SK-N-SH (cell line): Measurements from ENCODE around the gene CDC73. TPM values are rescaled to one million over a fixed set of nuclear protein-coding genes. Genes with fewer than 3 reads are reported as not detected.

Experiments used
- CTCF ChIA-PET: fragments of 300-600, 350-600 bp; formaldehyde crosslinking; extraction: SDS; loops from one replicate; lab custom pipeline; 2021; lab: Yijun Ruan, JAX
- POLR2A ChIA-PET: fragments of 350-600 bp; sonication (Branson Sonifier 250); formaldehyde crosslinking; extraction: SDS; loops from one replicate; lab custom pipeline; 2020; ENCODE audit warnings: antibody characterized with exemption, inconsistent platforms; lab: Yijun Ruan, JAX
- DNase-seq: peaks from one replicate; pipeline ENCODE4 v3.0.0; 2012
- H2AFZ ChIP-seq: fragments of 200-600 bp; sonication (generic); 2 replicates; pipeline ENCODE4 v1.8.1; 2016; ENCODE audit warnings: antibody characterized with exemption, mild to moderate bottlenecking, low read depth
- H3F3A ChIP-seq: fragments of 200-600 bp; sonication (generic); replicated peaks from 2 replicates; pipeline ENCODE3; 2016; ENCODE audit warnings: antibody characterized with exemption, mild to moderate bottlenecking; ENCODE audit not compliant: insufficient read depth
- H3K27ac ChIP-seq, 2 experiments: fragments of 200-500 bp in 1 of 2; fragments of 200-600 bp in 1 of 2; sonication (Bioruptor generic) in 1 of 2; sonication (generic), shearing (Covaris generic) in 1 of 2; 2 replicates each; pipeline versions ENCODE4 v1.5.1 to v1.6.1; 2014 to 2016; ENCODE audit warnings: low read depth in 2 of 2, inconsistent platforms in 1 of 2, low read length in 1 of 2, mild to moderate bottlenecking in 1 of 2, mixed read lengths in 1 of 2
- H3K27me3 ChIP-seq: fragments of 200-600 bp; sonication (generic), shearing (Covaris generic); 2 replicates; pipeline ENCODE4 v1.6.1; 2016; ENCODE audit warnings: mixed run types; ENCODE audit not compliant: insufficient read depth
- H3K36me3 ChIP-seq, 2 experiments: fragments of 200-500 bp in 1 of 2; fragments of 200-600 bp in 1 of 2; sonication (Bioruptor generic) in 1 of 2; sonication (generic) in 1 of 2; replicated peaks in 1 of 2; 2 replicates each; pipeline versions ENCODE3 to v1.5.1; 2014 to 2016; ENCODE audit warnings: low read length in 1 of 2, mild to moderate bottlenecking in 1 of 2; ENCODE audit not compliant: insufficient read depth in 2 of 2, control insufficient read depth in 1 of 2
- H3K4me1 ChIP-seq, 2 experiments: fragments of 200-500 bp in 1 of 2; fragments of 200-600 bp in 1 of 2; sonication (Bioruptor generic) in 1 of 2; sonication (generic), shearing (Covaris generic) in 1 of 2; 2 replicates each; pipeline versions ENCODE4 v1.5.1 to v1.6.1; 2014 to 2016; ENCODE audit warnings: low read depth in 1 of 2, low read length in 1 of 2, mixed run types in 1 of 2; ENCODE audit not compliant: insufficient read depth in 2 of 2, control insufficient read depth in 1 of 2
- H3K4me2 ChIP-seq: fragments of 200-600 bp; sonication (generic), shearing (Covaris generic); 2 replicates; pipeline ENCODE4 v1.6.1; 2017; ENCODE audit warnings: mixed run types
- H3K4me3 ChIP-seq, 2 experiments: fragments of 200-500 bp in 1 of 2; fragments of 200-600 bp in 1 of 2; sonication (Bioruptor generic) in 1 of 2; sonication (generic), shearing (Covaris generic) in 1 of 2; 2 replicates each; pipeline versions ENCODE4 v1.5.1 to v1.8.1; 2014 to 2016; ENCODE audit warnings: low read depth in 2 of 2, inconsistent platforms in 1 of 2, low read length in 1 of 2, mild to moderate bottlenecking in 1 of 2, mixed read lengths in 1 of 2, moderate library complexity in 1 of 2
- H3K79me2 ChIP-seq: fragments of 200-600 bp; sonication (generic); 2 replicates; pipeline ENCODE4 v1.8.1; 2017; ENCODE audit warnings: mild to moderate bottlenecking; ENCODE audit not compliant: insufficient read depth
- H3K9ac ChIP-seq: fragments of 200-600 bp; sonication (generic); 2 replicates; pipeline ENCODE4 v1.6.1; 2017; ENCODE audit warnings: mixed run types
- H3K9me2 ChIP-seq: fragments of 200-600 bp; sonication (generic); 2 replicates; pipeline ENCODE4 v1.6.1; 2017; ENCODE audit warnings: mixed run types
- H3K9me3 ChIP-seq: fragments of 200-600 bp; sonication (generic); 2 replicates; pipeline ENCODE4 v1.6.1; 2017; ENCODE audit warnings: mixed run types, mild to moderate bottlenecking, moderate library complexity
- H4K20me1 ChIP-seq: fragments of 200-600 bp; sonication (generic); 2 replicates; pipeline ENCODE4 v1.6.1; 2017; ENCODE audit warnings: mild to moderate bottlenecking, mixed run types; ENCODE audit not compliant: insufficient read depth
- ELF1 ChIP-seq: IDR thresholded peaks from 2 replicates; pipeline ENCODE4 v1.4.0; 2012
- EP300 ChIP-seq, 2 experiments: IDR thresholded peaks; 2 replicates each; pipeline versions ENCODE4 v1.4.0 to v1.6.1; 2012; ENCODE audit warnings: borderline replicate concordance in 1 of 2, low read depth in 1 of 2, low read length in 1 of 2
- EZH2phosphoT487 ChIP-seq: fragments of 200-600 bp; sonication (generic); IDR thresholded peaks from 2 replicates; pipeline ENCODE4 v1.6.1; 2017; ENCODE audit warnings: low read depth, mixed run types, mild to moderate bottlenecking, antibody characterized with exemption, moderate library complexity, borderline replicate concordance
- JUND ChIP-seq: IDR thresholded peaks from 2 replicates; pipeline ENCODE4 v1.4.0; 2012
- RAD21 ChIP-seq: IDR thresholded peaks from 2 replicates; pipeline ENCODE4 v1.6.1; 2012; ENCODE audit warnings: mild to moderate bottlenecking, low read length
- RFX5 ChIP-seq: IDR thresholded peaks from 2 replicates; pipeline ENCODE4 v1.6.1; 2012; ENCODE audit warnings: mild to moderate bottlenecking, improper control_type of control experiment, low read length
- RXRA ChIP-seq: IDR thresholded peaks from 2 replicates; pipeline ENCODE4 v1.4.0; 2012; ENCODE audit warnings: low read depth, mild to moderate bottlenecking, borderline replicate concordance
- TAF1 ChIP-seq: IDR thresholded peaks from 2 replicates; pipeline ENCODE4 v1.6.1; 2012; ENCODE audit warnings: low read depth, mild to moderate bottlenecking, low read length, moderate library complexity, borderline replicate concordance
- TCF12 ChIP-seq: IDR thresholded peaks from 2 replicates; pipeline ENCODE4 v1.4.0; 2012
- TEAD4 ChIP-seq: IDR thresholded peaks from 2 replicates; pipeline ENCODE4 v1.4.0; 2012; ENCODE audit warnings: mild to moderate bottlenecking, borderline replicate concordance; ENCODE audit not compliant: insufficient read depth
- WGBS: methylation state at CpG from one replicate; pipeline ENCODE4 v1.1.6; 2017; ENCODE audit warnings: low lambda C conversion rate; 5-methylcytosine and 5-hydroxymethylcytosine counted together
- polyA plus RNA-seq, 3 experiments: library from polyadenylated mRNA; depleted of rRNA; stranded (reverse); fragments of >200 nt; gene quantifications; 2 replicates each; pipeline ENCODE4 v1.2.3, GENCODE V29; 2012
- TF ChIP-seq, protein P1 (sequence below): IDR thresholded peaks from 2 replicates; pipeline ENCODE4 v1.6.1; 2012; ENCODE audit warnings: mild to moderate bottlenecking, low read depth, low read length, moderate library complexity
- TF ChIP-seq, protein P2 (sequence below): fragments of 200-600 bp; sonication (generic); IDR thresholded peaks from 2 replicates; pipeline ENCODE4 v1.6.1; 2017; ENCODE audit warnings: antibody characterized with exemption, mild to moderate bottlenecking, moderate library complexity
- TF ChIP-seq, protein P3 (sequence below): IDR thresholded peaks from 2 replicates; pipeline ENCODE4 v1.4.0; 2012; ENCODE audit warnings: low read depth, borderline replicate concordance
- TF ChIP-seq, protein P4 (sequence below): IDR thresholded peaks from 2 replicates; pipeline ENCODE4 v1.4.0; 2012; ENCODE audit warnings: low read depth

The CDC73 gene
- polyA plus RNA-seq, 1 of the 3 experiments (the other 2 are of a cell fraction) = 13.4 TPM

DNA sequence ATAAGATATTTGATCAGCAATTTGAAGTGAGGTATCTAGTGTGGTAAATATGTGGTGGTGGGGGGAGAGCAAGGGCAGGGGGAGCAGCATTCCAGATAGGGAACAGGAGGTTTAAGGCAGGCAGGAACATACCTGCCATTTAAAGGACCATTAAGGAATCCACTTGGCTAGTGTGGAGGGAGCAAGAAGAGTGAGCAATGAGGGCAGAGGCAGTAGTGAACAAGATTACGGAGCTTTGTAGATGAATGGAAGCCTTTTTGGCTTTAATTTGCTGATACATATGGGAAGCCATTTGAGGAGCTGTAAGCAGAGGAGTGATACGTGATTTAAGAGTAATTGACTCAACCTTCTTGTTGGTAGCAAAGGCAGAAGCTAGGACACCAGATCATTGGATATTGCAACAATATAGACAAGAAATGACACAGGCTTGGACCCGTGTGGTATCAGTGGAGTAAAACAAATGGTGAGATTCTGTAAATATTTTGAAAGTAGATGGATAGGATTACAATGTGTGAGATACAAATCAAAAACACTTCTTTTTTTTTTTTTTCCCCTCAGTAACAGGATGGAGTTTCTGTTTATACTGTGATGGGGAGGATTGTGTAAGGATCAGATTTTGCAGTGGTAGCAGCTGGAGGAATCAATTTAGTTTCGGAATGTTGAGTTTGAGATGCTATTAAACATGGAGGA is 138.4 kb downstream of the CDC73 start:
- TF ChIP-seq RXRA (no peak), TEAD4 (no peak), ELF1 (no peak), EP300 (IDR thresholded peaks at IDR 0.05; ENCODE audit: borderline replicate concordance in 1 of 2, low read depth in 1 of 2, low read length in 1 of 2) (no peak), TAF1 (no peak), RFX5 (no peak), TCF12 (no peak), RAD21 (no peak), EZH2phosphoT487 (no peak), JUND (no peak)
- TF ChIP-seq, protein P1, sequence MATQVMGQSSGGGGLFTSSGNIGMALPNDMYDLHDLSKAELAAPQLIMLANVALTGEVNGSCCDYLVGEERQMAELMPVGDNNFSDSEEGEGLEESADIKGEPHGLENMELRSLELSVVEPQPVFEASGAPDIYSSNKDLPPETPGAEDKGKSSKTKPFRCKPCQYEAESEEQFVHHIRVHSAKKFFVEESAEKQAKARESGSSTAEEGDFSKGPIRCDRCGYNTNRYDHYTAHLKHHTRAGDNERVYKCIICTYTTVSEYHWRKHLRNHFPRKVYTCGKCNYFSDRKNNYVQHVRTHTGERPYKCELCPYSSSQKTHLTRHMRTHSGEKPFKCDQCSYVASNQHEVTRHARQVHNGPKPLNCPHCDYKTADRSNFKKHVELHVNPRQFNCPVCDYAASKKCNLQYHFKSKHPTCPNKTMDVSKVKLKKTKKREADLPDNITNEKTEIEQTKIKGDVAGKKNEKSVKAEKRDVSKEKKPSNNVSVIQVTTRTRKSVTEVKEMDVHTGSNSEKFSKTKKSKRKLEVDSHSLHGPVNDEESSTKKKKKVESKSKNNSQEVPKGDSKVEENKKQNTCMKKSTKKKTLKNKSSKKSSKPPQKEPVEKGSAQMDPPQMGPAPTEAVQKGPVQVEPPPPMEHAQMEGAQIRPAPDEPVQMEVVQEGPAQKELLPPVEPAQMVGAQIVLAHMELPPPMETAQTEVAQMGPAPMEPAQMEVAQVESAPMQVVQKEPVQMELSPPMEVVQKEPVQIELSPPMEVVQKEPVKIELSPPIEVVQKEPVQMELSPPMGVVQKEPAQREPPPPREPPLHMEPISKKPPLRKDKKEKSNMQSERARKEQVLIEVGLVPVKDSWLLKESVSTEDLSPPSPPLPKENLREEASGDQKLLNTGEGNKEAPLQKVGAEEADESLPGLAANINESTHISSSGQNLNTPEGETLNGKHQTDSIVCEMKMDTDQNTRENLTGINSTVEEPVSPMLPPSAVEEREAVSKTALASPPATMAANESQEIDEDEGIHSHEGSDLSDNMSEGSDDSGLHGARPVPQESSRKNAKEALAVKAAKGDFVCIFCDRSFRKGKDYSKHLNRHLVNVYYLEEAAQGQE = no peak
- TF ChIP-seq, protein P2, sequence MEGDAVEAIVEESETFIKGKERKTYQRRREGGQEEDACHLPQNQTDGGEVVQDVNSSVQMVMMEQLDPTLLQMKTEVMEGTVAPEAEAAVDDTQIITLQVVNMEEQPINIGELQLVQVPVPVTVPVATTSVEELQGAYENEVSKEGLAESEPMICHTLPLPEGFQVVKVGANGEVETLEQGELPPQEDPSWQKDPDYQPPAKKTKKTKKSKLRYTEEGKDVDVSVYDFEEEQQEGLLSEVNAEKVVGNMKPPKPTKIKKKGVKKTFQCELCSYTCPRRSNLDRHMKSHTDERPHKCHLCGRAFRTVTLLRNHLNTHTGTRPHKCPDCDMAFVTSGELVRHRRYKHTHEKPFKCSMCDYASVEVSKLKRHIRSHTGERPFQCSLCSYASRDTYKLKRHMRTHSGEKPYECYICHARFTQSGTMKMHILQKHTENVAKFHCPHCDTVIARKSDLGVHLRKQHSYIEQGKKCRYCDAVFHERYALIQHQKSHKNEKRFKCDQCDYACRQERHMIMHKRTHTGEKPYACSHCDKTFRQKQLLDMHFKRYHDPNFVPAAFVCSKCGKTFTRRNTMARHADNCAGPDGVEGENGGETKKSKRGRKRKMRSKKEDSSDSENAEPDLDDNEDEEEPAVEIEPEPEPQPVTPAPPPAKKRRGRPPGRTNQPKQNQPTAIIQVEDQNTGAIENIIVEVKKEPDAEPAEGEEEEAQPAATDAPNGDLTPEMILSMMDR = no peak
- TF ChIP-seq, protein P3, sequence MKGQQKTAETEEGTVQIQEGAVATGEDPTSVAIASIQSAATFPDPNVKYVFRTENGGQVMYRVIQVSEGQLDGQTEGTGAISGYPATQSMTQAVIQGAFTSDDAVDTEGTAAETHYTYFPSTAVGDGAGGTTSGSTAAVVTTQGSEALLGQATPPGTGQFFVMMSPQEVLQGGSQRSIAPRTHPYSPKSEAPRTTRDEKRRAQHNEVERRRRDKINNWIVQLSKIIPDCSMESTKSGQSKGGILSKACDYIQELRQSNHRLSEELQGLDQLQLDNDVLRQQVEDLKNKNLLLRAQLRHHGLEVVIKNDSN = no peak
- TF ChIP-seq, protein P4, sequence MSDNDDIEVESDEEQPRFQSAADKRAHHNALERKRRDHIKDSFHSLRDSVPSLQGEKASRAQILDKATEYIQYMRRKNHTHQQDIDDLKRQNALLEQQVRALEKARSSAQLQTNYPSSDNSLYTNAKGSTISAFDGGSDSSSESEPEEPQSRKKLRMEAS = no peak
- CTCF ChIA-PET = no interaction called here
- no peaks in the 10 kb centered on the region for H3K27me3 ChIP-seq
- H3F3A ChIP-seq = no peaks in the 10 kb centered on the region
- H3K4me2 ChIP-seq = no peak overlapping the region
- no peaks in the 10 kb centered on the region; a peak in 1 of 4 replicates for H3K4me1 ChIP-seq
- H2AFZ ChIP-seq = no peak overlapping the region
- 94% methylated on average over 4 of the region's 4 CpGs for WGBS
- H4K20me1 ChIP-seq = no peaks in the 10 kb centered on the region
- H3K79me2 ChIP-seq = no peaks in the 10 kb centered on the region
- no peak overlapping the region for H3K27ac ChIP-seq
- H3K36me3 ChIP-seq = peaks cover 36 to 42% of the 10 kb centered on the region in 2 experiments
- H3K4me3 ChIP-seq = no peak overlapping the region
- POLR2A ChIA-PET = no interaction called here
- no peak overlapping the region for H3K9ac ChIP-seq
- no peak for DNase-seq
- H3K9me2 ChIP-seq = no peaks in the 10 kb centered on the region
- no peaks in the 10 kb centered on the region for H3K9me3 ChIP-seq
